ENCODE measurements around the gene PEAK1. TPM values are rescaled to one million over a fixed set of nuclear protein-coding genes. Genes with fewer than 3 reads are reported as not detected.

Gene PEAK1
- total RNA-seq, 4 donors from 2014 or later, result 14.5 to 31.1 (median 25.9) TPM

GRCh38 chr15:77098572-77098971 lies 321.3 kb downstream of the PEAK1 start:
- no peak overlapping the region for H3K4me3 ChIP-seq
- H3K4me1 ChIP-seq, result no peaks in the 10 kb centered on the region
- no peak overlapping the region for H3K27ac ChIP-seq
- no peaks in the 10 kb centered on the region for H3K36me3 ChIP-seq
- no peaks in the 10 kb centered on the region for H3K9me3 ChIP-seq
- TF ChIP-seq CTCF (IDR thresholded peaks at IDR 0.05) (no peak), POLR2AphosphoS5 (IDR thresholded peaks at IDR 0.05) (no peak), POLR2A (IDR thresholded peaks at IDR 0.05) (no peak), EP300 (IDR thresholded peaks at IDR 0.05) (no peak)
- 100% methylated on average over 1 of the region's 4 CpGs for WGBS
- no peak for DNase-seq (ENCODE audit: low spot score in 2 of 2)
- H3K27me3 ChIP-seq, result no peaks in the 10 kb centered on the region

- Histone ChIP-seq H3K9me3 (no peaks in the 10 kb centered on the region), H3K27me3 (no peaks in the 10 kb centered on the region), H3K36me3 (no peaks in the 10 kb centered on the region), H3K27ac (no peak overlapping the region), H3K4me1 (no peaks in the 10 kb centered on the region), H3K4me3 (no peak overlapping the region)
- 88% methylated on average over 5 of the region's 5 CpGs for WGBS
- DNase-seq (ENCODE audit: low spot score in 2 of 2), result no peak
- TF ChIP-seq EP300 (IDR thresholded peaks at IDR 0.05) (no peak), CTCF (IDR thresholded peaks at IDR 0.05) (no peak), POLR2AphosphoS5 (IDR thresholded peaks at IDR 0.05) (no peak), POLR2A (IDR thresholded peaks at IDR 0.05) (no peak)
Measured at GRCh38 chr15:77097921-77098320, 322.0 kb downstream of the PEAK1 start.

GRCh38 chr15:77097248-77097721 lies 322.6 kb downstream of the PEAK1 start:
- Histone ChIP-seq H3K9me3 (no peaks in the 10 kb centered on the region), H3K4me1 (no peaks in the 10 kb centered on the region), H3K27ac (no peak overlapping the region), H3K4me3 (no peak overlapping the region), H3K36me3 (no peaks in the 10 kb centered on the region), H3K27me3 (no peaks in the 10 kb centered on the region)
- no peak for DNase-seq (ENCODE audit: low spot score in 2 of 2)
- WGBS, result 91% methylated on average over 7 of the region's 7 CpGs
- no peak for TF ChIP-seq POLR2AphosphoS5 (IDR thresholded peaks at IDR 0.05)
- no peak for TF ChIP-seq CTCF (IDR thresholded peaks at IDR 0.05)
- TF ChIP-seq POLR2A (IDR thresholded peaks at IDR 0.05), result no peak
- no peak for TF ChIP-seq EP300 (IDR thresholded peaks at IDR 0.05)

GRCh38 chr15:77096541-77096940 lies 323.4 kb downstream of the PEAK1 start:
- DNase-seq (ENCODE audit: low spot score in 2 of 2), result no peak
- Histone ChIP-seq H3K27me3 (no peaks in the 10 kb centered on the region), H3K27ac (no peak overlapping the region), H3K4me3 (no peak overlapping the region), H3K4me1 (no peaks in the 10 kb centered on the region), H3K36me3 (no peaks in the 10 kb centered on the region), H3K9me3 (no peaks in the 10 kb centered on the region)
- TF ChIP-seq CTCF (IDR thresholded peaks at IDR 0.05), result no peak
- no peak for TF ChIP-seq POLR2AphosphoS5 (IDR thresholded peaks at IDR 0.05)
- no peak for TF ChIP-seq EP300 (IDR thresholded peaks at IDR 0.05)
- TF ChIP-seq POLR2A (IDR thresholded peaks at IDR 0.05), result no peak
- WGBS, result 93% methylated on average over 5 of the region's 7 CpGs

GRCh38 chr15:77096138-77096537 lies 323.8 kb downstream of the PEAK1 start:
- Histone ChIP-seq H3K4me3 (no peak overlapping the region), H3K27ac (no peak overlapping the region), H3K36me3 (no peaks in the 10 kb centered on the region), H3K27me3 (no peaks in the 10 kb centered on the region), H3K4me1 (no peaks in the 10 kb centered on the region), H3K9me3 (no peaks in the 10 kb centered on the region)
- DNase-seq (ENCODE audit: low spot score in 2 of 2), result no peak
- no peak for TF ChIP-seq POLR2AphosphoS5 (IDR thresholded peaks at IDR 0.05)
- no peak for TF ChIP-seq EP300 (IDR thresholded peaks at IDR 0.05)
- no peak for TF ChIP-seq CTCF (IDR thresholded peaks at IDR 0.05)
- no peak for TF ChIP-seq POLR2A (IDR thresholded peaks at IDR 0.05)
- 63% methylated on average over 4 of the region's 4 CpGs for WGBS

Measured in suprapubic skin (tissue), 4 donors.